Activated T-helper 2 cell treated with anti-CD3 and anti-CD28 coated beads, Interferon-gamma antibody, Interleukin-2, Interleukin-4, amounts not matched to agents 10 μg/mL and 5 μg/mL and 100 μg/mL, durations not matched to agents 14 hours and 24 hours and 36 hours (primary cell): ENCODE results near the gene TBC1D30. TPM values are rescaled to one million over a fixed set of nuclear protein-coding genes. Genes with fewer than 3 reads are reported as not detected.

ENCODE experiments used
- DNase-seq: peaks from one replicate; pipeline ENCODE4 v3.0.0; 2021; ENCODE audit warnings: low spot score
- H3K27ac Mint-ChIP-seq: one replicate; pipeline ENCODE4 v1.8.0; 2021; ENCODE audit warnings: mixed read lengths
- H3K27me3 Mint-ChIP-seq: one replicate; pipeline ENCODE4 v1.8.0; 2021; ENCODE audit warnings: low read depth, mixed read lengths
- H3K36me3 Mint-ChIP-seq: one replicate; pipeline ENCODE4 v1.8.0; 2021; ENCODE audit warnings: low read depth, mixed read lengths
- H3K4me1 Mint-ChIP-seq: one replicate; pipeline ENCODE4 v1.8.0; 2021; ENCODE audit warnings: low read depth, mixed read lengths
- H3K4me3 Mint-ChIP-seq: one replicate; pipeline ENCODE4 v1.8.0; 2021; ENCODE audit warnings: low read depth, mild to moderate bottlenecking, moderate library complexity, mixed read lengths
- H3K9me3 Mint-ChIP-seq: one replicate; pipeline ENCODE4 v1.8.0; 2021; ENCODE audit warnings: mixed read lengths
- intact Hi-C: fragments of 100-400 bp; cut with micrococcal nuclease; formaldehyde crosslinking; loops from one replicate; pipeline ENCODE4 v1.15.1; 2023
- total RNA-seq: library from RNA; stranded (reverse); gene quantifications from 2 replicates; pipeline ENCODE4 v1.2.3, GENCODE V29; 2022

TBC1D30 gene
- total RNA-seq, 1 donor from 2014 or later, result 0.84 TPM

- H3K4me1 Mint-ChIP-seq, result no peaks in the 10 kb centered on the region
- H3K4me3 Mint-ChIP-seq, result no peak overlapping the region
- H3K27me3 Mint-ChIP-seq, result peaks cover 14% of the 10 kb centered on the region
- H3K27ac Mint-ChIP-seq, result no peak overlapping the region
- intact Hi-C loops, result no loop called here
- no peaks in the 10 kb centered on the region for H3K36me3 Mint-ChIP-seq
- no peaks in the 10 kb centered on the region for H3K9me3 Mint-ChIP-seq
- no peak for DNase-seq
These were observed 10.7 kb upstream of the TBC1D30 start for GRCh38 chr12:64813723-64814122.

DNA sequence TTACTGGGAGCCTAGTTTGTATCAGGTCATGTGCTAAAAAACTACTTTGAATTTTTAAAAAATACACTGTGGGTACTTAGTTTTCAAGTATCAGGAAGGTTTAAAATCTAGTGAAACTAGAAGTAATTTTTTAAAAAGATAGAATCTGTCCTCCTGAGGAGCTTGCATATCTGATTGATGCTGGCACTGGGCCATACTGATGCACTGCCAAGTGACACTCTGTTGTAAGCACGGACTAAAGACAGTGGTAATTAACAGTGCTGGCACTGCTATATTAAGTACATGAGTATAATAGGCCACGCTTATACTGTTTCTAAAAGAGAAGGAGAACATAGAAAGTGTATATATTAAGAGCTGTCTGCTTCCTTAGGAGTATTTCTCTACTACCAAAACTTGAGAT is 10.0 kb upstream of the TBC1D30 start:
- H3K27ac Mint-ChIP-seq, result no peak overlapping the region
- H3K4me3 Mint-ChIP-seq, result no peak overlapping the region
- no peaks in the 10 kb centered on the region for H3K36me3 Mint-ChIP-seq
- H3K27me3 Mint-ChIP-seq, result peaks cover 14% of the 10 kb centered on the region
- no peaks in the 10 kb centered on the region for H3K9me3 Mint-ChIP-seq
- intact Hi-C loops, result no loop called here
- no peak for DNase-seq
- H3K4me1 Mint-ChIP-seq, result no peaks in the 10 kb centered on the region

DNA sequence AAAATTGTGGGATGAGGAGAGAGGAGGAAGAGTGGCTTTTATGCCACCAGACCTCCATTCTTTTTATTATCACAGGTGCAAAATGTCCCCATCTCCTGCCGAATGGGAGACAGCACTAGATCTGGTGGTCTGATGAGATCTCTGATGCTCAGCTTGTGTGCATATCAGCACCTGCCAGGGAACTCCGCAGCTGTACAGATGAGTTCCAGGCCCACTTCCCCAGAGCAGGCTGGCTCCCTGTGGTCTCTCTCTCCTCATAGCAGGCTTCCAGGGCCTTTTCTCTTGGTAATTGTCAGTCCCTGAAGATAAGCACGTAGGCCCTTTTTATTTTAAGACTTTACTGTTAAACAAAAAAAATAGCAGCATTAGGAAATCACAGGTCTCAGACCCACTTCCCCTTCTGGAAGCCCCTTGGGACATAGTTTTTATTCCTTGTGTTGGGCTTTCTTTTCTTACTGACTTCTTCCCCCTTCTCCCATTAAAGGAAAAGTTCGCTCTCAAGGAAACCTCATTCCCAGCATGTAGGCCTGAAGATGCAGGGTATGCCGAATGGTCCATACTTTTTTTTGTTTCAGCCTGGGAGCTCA is 4.5 kb upstream of the TBC1D30 start:
- DNase-seq, result no peak
- peaks cover 28% of the 10 kb centered on the region for H3K27me3 Mint-ChIP-seq
- no peaks in the 10 kb centered on the region for H3K9me3 Mint-ChIP-seq
- intact Hi-C loops, result loop anchor here (10.0 kb wide), 1 partner anchor 1005 kb away; the partner anchor contains the start of gene HMGA2
- H3K4me1 Mint-ChIP-seq, result peaks cover 2% of the 10 kb centered on the region
- no peak overlapping the region for H3K4me3 Mint-ChIP-seq
- no peaks in the 10 kb centered on the region for H3K36me3 Mint-ChIP-seq
- H3K27ac Mint-ChIP-seq, result no peak overlapping the region

DNA sequence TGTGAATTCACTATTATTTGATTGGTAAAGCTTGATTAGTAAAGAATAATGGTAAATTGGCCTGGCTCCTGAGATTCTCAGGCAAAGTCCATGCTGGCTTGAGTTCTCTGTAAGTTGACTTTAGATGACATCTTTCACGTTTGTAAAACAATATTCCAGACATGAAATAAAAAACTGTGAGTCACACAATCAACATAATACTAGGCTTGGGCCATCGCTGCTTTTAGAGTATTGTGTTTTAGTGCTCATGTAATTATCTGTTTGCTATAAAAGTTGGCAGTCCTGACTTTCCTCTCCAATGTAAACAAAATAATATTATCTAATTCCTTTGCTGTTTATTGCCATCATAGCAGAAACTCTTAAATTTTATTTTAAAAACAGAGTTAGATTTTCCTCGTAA is 3.9 kb upstream of the TBC1D30 start:
- Mint-ChIP-seq H3K4me3 (no peak overlapping the region), H3K36me3 (no peaks in the 10 kb centered on the region), H3K9me3 (no peaks in the 10 kb centered on the region), H3K27ac (no peak overlapping the region), H3K27me3 (peaks cover 31% of the 10 kb centered on the region), H3K4me1 (peaks cover 2% of the 10 kb centered on the region)
- DNase-seq, result no peak
- intact Hi-C loops, result loop anchor here (10.0 kb wide), 1 partner anchor 1004 kb away; the partner anchor contains the start of gene HMGA2

GRCh38 chr12:64821116-64821630 is 3.3 kb upstream of the TBC1D30 start:
- no peak for DNase-seq
- Mint-ChIP-seq H3K36me3 (no peaks in the 10 kb centered on the region), H3K9me3 (no peaks in the 10 kb centered on the region), H3K4me3 (no peak overlapping the region), H3K27me3 (peaks cover 35% of the 10 kb centered on the region), H3K27ac (no peak overlapping the region), H3K4me1 (peaks cover 5% of the 10 kb centered on the region)
- intact Hi-C loops, result loop anchor here (10.0 kb wide), 1 partner anchor 1004 kb away; the partner anchor contains the start of gene HMGA2

DNA sequence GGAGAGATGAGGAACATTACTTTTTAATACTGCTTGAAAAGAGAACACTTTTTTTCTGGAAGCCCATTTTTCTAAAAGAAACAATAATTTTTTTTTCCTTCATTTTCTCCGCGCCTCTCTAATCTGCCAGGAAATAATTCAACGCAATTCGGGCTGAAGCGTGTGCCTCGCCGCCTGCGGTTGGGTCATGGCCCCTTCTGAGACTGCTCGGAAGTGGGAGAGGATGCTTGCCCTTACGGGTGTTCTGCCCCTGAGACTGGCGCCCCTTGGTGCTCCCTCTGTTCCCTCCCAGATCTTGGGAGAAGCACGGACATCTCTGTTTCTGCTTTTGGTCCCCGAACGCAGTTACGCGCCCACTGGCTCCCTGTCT is 332 bp upstream of the TBC1D30 start:
- intact Hi-C loops, result loop anchor here (10.0 kb wide), 1 partner anchor 1001 kb away; the partner anchor contains the start of gene HMGA2
- Mint-ChIP-seq H3K36me3 (no peaks in the 10 kb centered on the region), H3K9me3 (no peaks in the 10 kb centered on the region), H3K27me3 (peaks cover 55% of the 10 kb centered on the region), H3K4me3 (peak overlapping the region; percentile 13), H3K4me1 (peaks cover 8% of the 10 kb centered on the region), H3K27ac (no peak overlapping the region)
- no peak for DNase-seq

DNA sequence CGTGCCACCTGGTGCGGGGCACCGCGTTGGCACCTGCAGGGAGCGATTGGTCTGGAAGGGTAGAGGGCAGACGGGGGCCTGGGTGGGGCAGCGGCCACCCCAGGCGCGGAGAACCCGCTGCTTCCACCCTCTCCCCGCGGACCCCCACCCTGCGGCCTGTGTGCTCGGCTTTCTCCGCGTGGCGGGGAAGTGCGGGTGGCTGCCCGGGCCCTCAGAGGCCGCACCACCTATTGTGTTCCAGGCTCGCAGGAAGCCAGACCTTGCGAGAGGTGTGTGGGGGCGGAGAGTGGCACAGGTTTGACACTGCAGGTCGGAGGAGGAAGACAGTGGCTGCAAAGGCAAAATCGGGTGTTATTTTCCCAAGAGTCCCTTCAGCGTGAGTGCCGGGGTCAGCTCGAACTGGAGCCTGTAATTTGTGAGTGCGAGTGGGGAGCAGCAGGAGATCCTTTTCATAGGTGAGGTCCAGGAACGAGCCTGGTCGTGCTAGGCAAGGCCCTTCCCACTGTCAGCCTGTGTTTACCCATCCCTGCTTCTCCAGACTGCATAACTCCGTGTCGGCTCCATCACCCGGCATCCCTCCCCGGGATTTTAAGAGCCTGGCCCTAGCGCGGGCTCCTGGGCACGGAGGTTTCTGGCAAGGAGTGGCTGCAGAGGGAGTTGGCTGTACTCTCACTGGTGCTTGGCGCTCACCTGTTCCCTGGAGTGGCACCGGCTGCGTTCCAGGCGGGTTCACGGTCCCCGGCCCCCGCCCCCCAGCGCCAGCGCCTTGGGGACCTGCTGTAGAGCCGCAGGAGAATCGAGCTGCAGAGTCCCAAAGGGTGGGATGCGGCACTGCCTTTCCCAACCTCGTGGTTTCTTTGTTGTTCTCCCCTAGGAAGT is 935 bp downstream of the TBC1D30 start:
- intact Hi-C loops, result loop anchor here (5.0 to 10.0 kb wide), 2 partner anchors 43 to 999 kb away; partner anchors contain the start of gene HMGA2
- no peaks in the 10 kb centered on the region for H3K9me3 Mint-ChIP-seq
- peaks cover 60% of the 10 kb centered on the region for H3K27me3 Mint-ChIP-seq
- peak overlapping the region; percentile 39 for H3K4me3 Mint-ChIP-seq
- H3K36me3 Mint-ChIP-seq, result no peaks in the 10 kb centered on the region
- peaks cover 8% of the 10 kb centered on the region for H3K4me1 Mint-ChIP-seq
- DNase-seq, result no peak
- H3K27ac Mint-ChIP-seq, result no peak overlapping the region

DNA sequence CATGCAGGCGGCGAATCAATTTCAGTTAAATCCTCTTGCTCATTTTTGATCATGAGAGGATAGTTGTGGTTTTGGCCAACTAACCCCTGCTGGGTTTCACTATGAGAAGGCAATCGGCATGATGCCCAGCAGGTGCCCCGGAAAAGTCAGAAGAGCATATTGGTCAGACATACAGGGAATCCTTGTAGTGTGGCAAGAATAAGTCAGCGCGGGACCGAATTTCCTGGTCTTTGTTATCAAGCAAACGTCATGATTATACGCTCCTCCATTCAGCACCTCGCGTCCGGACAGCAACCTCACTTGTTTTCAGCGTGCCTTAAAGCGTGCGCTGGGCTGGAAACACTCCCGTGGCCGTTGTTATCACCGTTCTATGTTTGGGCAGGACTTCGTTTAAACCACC is 1.8 kb downstream of the TBC1D30 start:
- H3K27ac Mint-ChIP-seq, result no peak overlapping the region
- no peaks in the 10 kb centered on the region for H3K36me3 Mint-ChIP-seq
- H3K4me3 Mint-ChIP-seq, result peak overlapping the region; percentile 46
- H3K9me3 Mint-ChIP-seq, result no peaks in the 10 kb centered on the region
- H3K27me3 Mint-ChIP-seq, result peaks cover 58% of the 10 kb centered on the region
- intact Hi-C loops, result loop anchor here (5.0 to 10.0 kb wide), 2 partner anchors 44 to 999 kb away; partner anchors contain the start of gene HMGA2
- DNase-seq, result peak; percentile 24
- peaks cover 8% of the 10 kb centered on the region for H3K4me1 Mint-ChIP-seq

DNA sequence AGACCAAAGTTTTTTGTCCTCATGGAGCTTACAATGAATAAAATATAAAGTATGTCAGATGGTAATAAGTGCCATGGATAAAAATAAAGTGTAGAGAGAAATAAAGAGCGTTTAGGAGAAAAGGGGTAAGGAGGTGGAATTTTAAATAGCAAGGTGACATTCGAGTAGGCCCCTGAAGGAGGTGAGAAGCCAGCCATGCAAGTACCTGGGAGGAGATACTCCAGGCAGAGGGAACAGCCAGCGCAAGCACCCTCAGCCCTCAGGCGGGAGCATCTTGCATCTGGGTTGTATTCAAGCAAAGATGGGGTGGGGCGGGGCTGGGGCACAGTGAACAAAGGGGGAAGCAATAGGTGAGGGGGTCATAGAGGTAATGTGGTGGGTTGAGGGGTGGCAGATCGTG is 4.3 kb downstream of the TBC1D30 start:
- no peaks in the 10 kb centered on the region for H3K9me3 Mint-ChIP-seq
- intact Hi-C loops, result loop anchor here (5.0 to 10.0 kb wide), 2 partner anchors 46 to 996 kb away; partner anchors contain the start of gene HMGA2
- peaks cover 8% of the 10 kb centered on the region for H3K4me1 Mint-ChIP-seq
- no peaks in the 10 kb centered on the region for H3K36me3 Mint-ChIP-seq
- no peak overlapping the region for H3K27ac Mint-ChIP-seq
- H3K4me3 Mint-ChIP-seq, result no peak overlapping the region
- DNase-seq, result no peak
- H3K27me3 Mint-ChIP-seq, result peaks cover 44% of the 10 kb centered on the region

GRCh38 chr12:64833928-64834327 is 9.5 kb downstream of the TBC1D30 start:
- intact Hi-C loops, result no loop called here
- Mint-ChIP-seq H3K36me3 (no peaks in the 10 kb centered on the region), H3K4me3 (no peak overlapping the region), H3K9me3 (no peaks in the 10 kb centered on the region), H3K27me3 (peaks cover 11% of the 10 kb centered on the region), H3K27ac (no peak overlapping the region), H3K4me1 (no peaks in the 10 kb centered on the region)
- DNase-seq, result no peak

DNA sequence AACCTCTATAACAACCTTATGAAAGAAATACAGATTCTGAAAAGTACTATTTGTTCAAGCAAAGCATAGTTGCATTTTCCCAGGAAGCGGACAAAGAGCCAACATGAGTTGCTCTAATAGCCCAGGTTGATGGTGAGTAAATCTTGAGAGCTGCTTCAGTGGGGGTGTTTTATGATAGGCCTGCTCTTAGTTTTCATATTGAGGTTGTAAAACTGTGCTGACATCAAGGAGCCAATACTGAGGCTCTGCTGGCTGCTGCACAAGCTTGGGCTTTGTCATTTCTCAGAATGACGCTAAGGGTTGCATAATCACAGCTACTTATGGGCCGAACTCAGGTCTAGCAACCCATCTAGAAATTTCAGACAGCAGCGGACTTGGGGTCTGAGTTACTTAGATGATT is 11.5 kb downstream of the TBC1D30 start:
- intact Hi-C loops, result no loop called here
- no peak overlapping the region for H3K27ac Mint-ChIP-seq
- H3K27me3 Mint-ChIP-seq, result peaks cover 3% of the 10 kb centered on the region
- no peaks in the 10 kb centered on the region for H3K9me3 Mint-ChIP-seq
- DNase-seq, result no peak
- H3K4me1 Mint-ChIP-seq, result no peaks in the 10 kb centered on the region
- no peaks in the 10 kb centered on the region for H3K36me3 Mint-ChIP-seq
- H3K4me3 Mint-ChIP-seq, result no peak overlapping the region

DNA sequence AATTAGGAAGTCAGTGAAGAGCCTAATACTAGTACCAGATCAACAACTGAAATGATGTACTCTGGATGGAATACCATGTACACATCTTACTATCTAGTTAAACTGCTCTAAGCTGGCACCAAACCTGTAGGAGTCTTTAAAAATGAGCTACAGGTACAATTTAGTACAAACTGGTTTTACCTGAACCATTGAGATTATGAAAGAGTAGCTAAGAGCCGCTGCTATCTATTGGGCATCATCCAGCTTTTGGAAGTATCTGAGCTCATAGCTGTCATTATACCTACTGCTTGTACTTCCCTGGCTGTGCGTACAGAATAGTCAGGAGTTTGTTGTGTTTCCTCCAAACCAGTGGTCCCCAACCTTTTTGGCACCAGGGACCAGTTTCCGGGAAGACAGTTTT is 12.4 kb downstream of the TBC1D30 start:
- H3K27ac Mint-ChIP-seq, result no peak overlapping the region
- no peaks in the 10 kb centered on the region for H3K9me3 Mint-ChIP-seq
- intact Hi-C loops, result no loop called here
- no peaks in the 10 kb centered on the region for H3K36me3 Mint-ChIP-seq
- peaks cover 5% of the 10 kb centered on the region for H3K27me3 Mint-ChIP-seq
- H3K4me1 Mint-ChIP-seq, result no peaks in the 10 kb centered on the region
- no peak overlapping the region for H3K4me3 Mint-ChIP-seq
- no peak for DNase-seq

DNA sequence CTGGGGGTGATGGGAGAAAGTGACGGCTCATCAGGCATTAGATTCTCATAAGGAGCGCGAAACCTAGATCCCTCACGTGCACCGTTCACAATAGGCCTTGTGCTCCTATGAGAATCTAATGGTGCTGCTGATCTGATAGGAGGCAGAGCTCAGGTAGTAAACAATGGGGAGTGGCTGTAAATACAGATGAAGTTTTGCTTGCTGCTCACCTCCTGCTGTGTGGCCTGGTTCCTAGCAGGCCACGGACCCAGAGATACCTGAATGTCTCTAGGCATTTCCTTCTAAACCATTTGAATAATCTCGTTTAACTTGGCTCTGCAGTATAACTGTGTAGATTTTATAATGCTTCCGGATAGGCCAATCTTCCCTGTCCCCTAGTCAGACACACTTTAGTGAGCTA is 13.0 kb downstream of the TBC1D30 start:
- intact Hi-C loops, result no loop called here
- Mint-ChIP-seq H3K9me3 (no peaks in the 10 kb centered on the region), H3K27ac (no peak overlapping the region), H3K36me3 (no peaks in the 10 kb centered on the region), H3K4me3 (no peak overlapping the region), H3K4me1 (no peaks in the 10 kb centered on the region), H3K27me3 (peaks cover 5% of the 10 kb centered on the region)
- DNase-seq, result no peak
